Suprapubic skin (tissue), 4 donors: ENCODE measurements around the gene COX17.

Experiments used
- CTCF ChIP-seq, 2 donors: fragments of 200-600 bp in 1 of 2; fragments of 450-650 bp in 1 of 2; sonication (generic) in 1 of 2; IDR thresholded peaks; one replicate each; pipeline ENCODE4 v1.5.1; 2016 to 2019; ENCODE audit warnings: antibody characterized with exemption in 2 of 2, mild to moderate bottlenecking in 1 of 2, moderate library complexity in 1 of 2
- EP300 ChIP-seq: sonication (generic); formaldehyde crosslinking; IDR thresholded peaks from one replicate; pipeline ENCODE4 v1.6.1; 2017; ENCODE audit warnings: antibody characterized with exemption
- POLR2A ChIP-seq, 2 donors: fragments of 450-650 bp; IDR thresholded peaks; one replicate each; pipeline ENCODE4 v1.6.1; 2017; ENCODE audit warnings: antibody characterized with exemption in 2 of 2, mild to moderate bottlenecking in 2 of 2, moderate library complexity in 2 of 2
- POLR2AphosphoS5 ChIP-seq, 3 donors: sonication (generic); formaldehyde crosslinking; IDR thresholded peaks; one replicate each; pipeline ENCODE4 v1.6.1; 2017; ENCODE audit warnings: antibody characterized with exemption in 3 of 3

- TF ChIP-seq CTCF (IDR thresholded peaks at IDR 0.05), result no peak
- no peak for TF ChIP-seq POLR2A (IDR thresholded peaks at IDR 0.05)
- TF ChIP-seq EP300, result no peak
- no peak for TF ChIP-seq POLR2AphosphoS5 (IDR thresholded peaks at IDR 0.05)
Observed at GRCh38 chr3:119627461-119627860, 49.7 kb downstream of the COX17 start.
